K562 (cell line): Measurements from ENCODE around the gene ANO6. TPM values are rescaled to one million over a fixed set of nuclear protein-coding genes. Genes with fewer than 3 reads are reported as not detected.
A peak's percentile ranks its signal among the peaks of the same experiment; 100 is the strongest.

Source experiments
- ARID2 ChIP-seq: fragments of 450-650 bp; IDR thresholded peaks from 2 replicates; pipeline ENCODE4 v1.6.1; 2017; ENCODE audit warnings: antibody characterized with exemption, mild to moderate bottlenecking
- BRD4 ChIP-seq: fragments of 200-600 bp; sonication (generic); IDR thresholded peaks from 2 replicates; pipeline ENCODE4 v1.6.1; 2017; ENCODE audit warnings: inconsistent platforms
- CCAR2 ChIP-seq: fragments of 200-400 bp; formaldehyde crosslinking; IDR thresholded peaks from 2 replicates; pipeline ENCODE4 v1.6.1; 2017; ENCODE audit warnings: mild to moderate bottlenecking, low read depth, low read length
- FOXJ3 ChIP-seq: sonication (generic); formaldehyde crosslinking; IDR thresholded peaks from 2 replicates; pipeline ENCODE4 v1.4.0; 2020; ENCODE audit warnings: mild to moderate bottlenecking, missing genetic modification reagents
- HDAC3 ChIP-seq: fragments of 450-650 bp; IDR thresholded peaks from 2 replicates; pipeline ENCODE4 v1.6.1; 2018; ENCODE audit warnings: borderline replicate concordance, mild to moderate bottlenecking, moderate library complexity; ENCODE audit not compliant: partially characterized antibody
- KDM2B ChIP-seq: fragments of 250-450 bp; sonication (Bioruptor Pico); IDR thresholded peaks from 2 replicates; pipeline ENCODE4 v1.8.0; 2021; ENCODE audit warnings: mild to moderate bottlenecking, moderate library complexity
- L3MBTL2 ChIP-seq: fragments of 450-650 bp; IDR thresholded peaks from 2 replicates; pipeline ENCODE4 v1.6.1; 2016; ENCODE audit warnings: mild to moderate bottlenecking, moderate library complexity
- MCM5 ChIP-seq: fragments of 450-650 bp; IDR thresholded peaks from 2 replicates; pipeline ENCODE4 v1.6.1; 2016; ENCODE audit warnings: low read depth
- NFYB ChIP-seq: IDR thresholded peaks from 2 replicates; pipeline ENCODE4 v1.6.1; 2011; ENCODE audit warnings: mild to moderate bottlenecking, moderate library complexity; ENCODE audit not compliant: insufficient read length; ENCODE audit errors: extremely low read depth
- NR2C2 ChIP-seq, 2 experiments: fragments of 200-800 bp in 1 of 2; sonication (Bioruptor generic) in 1 of 2; sonication (generic) in 1 of 2; formaldehyde crosslinking in 1 of 2; IDR thresholded peaks; 2 replicates each; pipeline versions ENCODE4 v1.6.1 to v1.8.0; 2016 to 2022; ENCODE audit warnings: mild to moderate bottlenecking in 1 of 2, missing compliant biosample characterization in 1 of 2, missing genetic modification characterization in 1 of 2, missing genetic modification reagents in 1 of 2
- PKNOX1 ChIP-seq: fragments of 450-650 bp; IDR thresholded peaks from 2 replicates; pipeline ENCODE4 v1.6.1; 2016
- SAFB2 ChIP-seq: fragments of 200-400 bp; formaldehyde crosslinking; IDR thresholded peaks from 2 replicates; pipeline ENCODE4 v1.6.1; 2018; ENCODE audit warnings: borderline replicate concordance, low read length, low read depth, moderate library complexity; ENCODE audit not compliant: severe bottlenecking
- SMAD4 ChIP-seq: fragments of 250-450 bp; sonication (Bioruptor Pico); conservative IDR thresholded peaks from 2 replicates; pipeline ENCODE4 v1.8.0; 2021; ENCODE audit warnings: inconsistent platforms, mild to moderate bottlenecking, moderate library complexity
- SMARCC2 ChIP-seq: fragments of 450-650 bp; IDR thresholded peaks from 2 replicates; pipeline ENCODE4 v1.6.1; 2017; ENCODE audit warnings: antibody characterized with exemption, moderate library complexity, mild to moderate bottlenecking, low read depth
- SMARCE1 ChIP-seq: fragments of 450-650 bp; IDR thresholded peaks from 2 replicates; pipeline ENCODE4 v1.7.1; 2016; ENCODE audit warnings: mild to moderate bottlenecking
- SRSF1 ChIP-seq: fragments of 200-400 bp; formaldehyde crosslinking; IDR thresholded peaks from 2 replicates; pipeline ENCODE4 v1.6.1; 2017; ENCODE audit warnings: mild to moderate bottlenecking, low read depth, low read length, moderate library complexity
- TCF15 ChIP-seq: fragments of 250-450 bp; sonication (Bioruptor Pico); IDR thresholded peaks from 2 replicates; pipeline ENCODE4 v1.8.0; 2022; ENCODE audit warnings: moderate library complexity, mild to moderate bottlenecking, inconsistent platforms
- TEAD1 ChIP-seq, 2 experiments: fragments of 450-650 bp in 1 of 2; sonication (generic) in 1 of 2; formaldehyde crosslinking; IDR thresholded peaks; 2 replicates each; pipeline versions ENCODE4 v1.4.0 to v1.8.0; 2020 to 2022; ENCODE audit warnings: mild to moderate bottlenecking in 2 of 2, missing genetic modification reagents in 1 of 2
- ZBTB12 ChIP-seq: fragments of 250-450 bp; sonication (Bioruptor Pico); IDR thresholded peaks from 2 replicates; pipeline ENCODE4 v1.4.0; 2020
- ZBTB43 ChIP-seq: sonication (generic); formaldehyde crosslinking; IDR thresholded peaks from 2 replicates; pipeline ENCODE4 v1.8.0; 2023; ENCODE audit warnings: mild to moderate bottlenecking, missing genetic modification reagents
- ZHX1 ChIP-seq: fragments of 150-350 bp; conservative IDR thresholded peaks from 2 replicates; pipeline ENCODE4 v1.6.1; 2014; ENCODE audit warnings: low read length
- ZNF24 ChIP-seq: fragments of 450-650 bp; IDR thresholded peaks from 2 replicates; pipeline ENCODE4 v1.6.1; 2016
- polyA plus RNA-seq, 8 experiments: library from polyadenylated mRNA; depleted of rRNA in 4 of 8; stranded (reverse) in 5 of 8; unstranded in 3 of 8; fragments of >200 nt; fragmentation: Nextera tagmentation in 2 of 8; fragmentation: Illumina TruSeq in 1 of 8; extraction: Ambion mirVana in 2 of 8; extraction: Trizol in 1 of 8; gene quantifications; 2 replicates each; pipeline versions ENCODE4 v1.2.1 to v1.2.3, GENCODE V29; 2011 to 2014; ENCODE audit warnings: inconsistent platforms in 1 of 8, missing spikeins in 1 of 8
- total RNA-seq, 7 experiments: library from RNA; depleted of rRNA in 6 of 7; stranded (reverse); fragments of >200 nt in 6 of 7; fragmentation: Illumina TruSeq in 2 of 7; extraction: Trizol in 2 of 7; gene quantifications; 2 replicates each; pipeline versions ENCODE4 v1.2.1 to v1.2.3, GENCODE V29; 2011 to 2021; ENCODE audit warnings: low replicate concordance in 1 of 7

The ANO6 gene
- total and polyA plus RNA-seq, 9 of the 15 experiments (the other 6 are each of a cell fraction or from before 2014, with no cell fraction given) = 3.5 to 24.7 (median 20.3) TPM

- TF ChIP-seq NR2C2 (CRISPR knock-in tag; IDR thresholded peaks at IDR 0.05) = no peak
- TF ChIP-seq NR2C2 (tag; IDR thresholded peaks at IDR 0.05) = no peak
- no peak for TF ChIP-seq ARID2
- no peak for TF ChIP-seq ZBTB12 (CRISPR knock-in tag)
- TF ChIP-seq L3MBTL2 = no peak
- peak; percentile 67; the same call in 1 of the 2 replicates for TF ChIP-seq PKNOX1
- no peak for TF ChIP-seq MCM5
- no peak for TF ChIP-seq NFYB
- TF ChIP-seq SAFB2 = no peak
- no peak for TF ChIP-seq CCAR2
- no peak for TF ChIP-seq KDM2B
- 0 out of 2 replicates have a peak, but pooled peaks have one; percentile 28 for TF ChIP-seq SMARCE1
- TF ChIP-seq ZNF24 = no peak
- TF ChIP-seq FOXJ3 = no peak
- no peak for TF ChIP-seq ZBTB43
- TF ChIP-seq TCF15 (CRISPR knock-in tag) = no peak
- no peak for TF ChIP-seq TEAD1 (CRISPR knock-in tag; IDR thresholded peaks at IDR 0.05)
- TF ChIP-seq SMARCC2 = no peak
- TF ChIP-seq HDAC3 = no peak
- TF ChIP-seq SRSF1 = no peak
- TF ChIP-seq BRD4 = no peak
- TF ChIP-seq SMAD4 (CRISPR knock-in tag) = peak; percentile 55; the same call in 1 of the 2 replicates
- no peak for TF ChIP-seq ZHX1
Measured at GRCh38 chr12:45184147-45184963, 31.5 kb upstream of the ANO6 start (continued).
